ENCODE data around the gene SREK1IP1. TPM values are rescaled to one million over a fixed set of nuclear protein-coding genes. Genes with fewer than 3 reads are reported as not detected.

Gene SREK1IP1
- total RNA-seq, 1 experiment from 2014 or later, result 29.4 TPM

DNA sequence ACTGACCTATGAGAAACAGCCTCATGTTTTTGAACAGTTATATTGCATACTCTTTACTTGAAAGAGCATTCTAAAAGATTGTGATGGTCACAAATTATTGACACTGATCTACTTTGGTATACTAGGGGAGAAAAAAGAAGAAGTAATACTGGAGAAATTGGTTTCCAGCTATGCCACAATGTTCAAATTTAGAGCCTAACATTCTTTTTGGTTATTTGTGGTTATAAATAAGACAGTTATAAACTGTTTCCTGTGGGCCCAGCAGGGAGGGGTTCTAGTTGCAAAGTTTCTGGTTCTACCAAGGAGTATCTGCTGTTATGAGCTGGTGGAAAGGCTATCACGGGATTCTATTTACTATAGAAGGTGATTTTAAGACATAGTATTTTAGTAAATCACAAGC is 5.0 kb upstream of the SREK1IP1 start:
- H3K79me2 ChIP-seq (ENCODE audit: low read length), result peaks cover 79% of the 10 kb centered on the region
- H3K9me3 ChIP-seq (ENCODE audit: low read length), result no peaks in the 10 kb centered on the region
- no peaks in the 10 kb centered on the region for H4K20me1 ChIP-seq (ENCODE audit: insufficient read depth, low read depth, low read length)
- H3K9ac ChIP-seq (ENCODE audit: low read length), result no peak overlapping the region
- peak overlapping the region; percentile 6; the same call in 1 of the 2 replicates for H3K27ac ChIP-seq (ENCODE audit: low read length)
- peak overlapping the region; percentile 11 for H3K4me2 ChIP-seq (ENCODE audit: low read depth, low read length, poor library complexity, severe bottlenecking)
- H3K4me3 ChIP-seq (ENCODE audit: low read length), result no peak overlapping the region
- H3K9me2 ChIP-seq (replicated peaks; ENCODE audit: insufficient read depth, low read length), result no peaks in the 10 kb centered on the region
- H3K36me3 ChIP-seq (ENCODE audit: insufficient read depth, low read length), result peaks cover 27% of the 10 kb centered on the region
- H3K4me1 ChIP-seq (ENCODE audit: low read length), result peaks cover 39% of the 10 kb centered on the region
- no peak for DNase-seq
- no peak overlapping the region for H2AFZ ChIP-seq (ENCODE audit: low read length)
- H3K27me3 ChIP-seq (ENCODE audit: low read length), result no peaks in the 10 kb centered on the region

DNA sequence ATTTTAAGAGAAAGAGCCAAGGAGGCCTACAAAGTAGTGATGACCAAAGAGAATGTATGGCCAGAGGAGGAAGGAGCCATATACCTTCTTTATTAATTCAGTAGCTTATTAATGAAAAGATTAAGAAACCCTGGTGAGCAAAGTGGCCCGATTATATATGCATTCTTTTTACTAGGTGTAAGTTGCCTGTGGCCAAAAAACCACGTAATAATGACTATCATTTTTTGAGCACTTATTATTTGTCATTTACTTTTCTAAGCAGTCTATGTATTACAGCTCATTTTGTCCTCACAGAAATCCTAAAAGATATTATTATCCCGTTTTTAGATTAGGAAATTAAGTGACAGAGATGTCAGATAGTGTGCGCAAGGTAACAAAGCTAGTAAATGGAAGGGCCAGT is 3.2 kb upstream of the SREK1IP1 start:
- Histone ChIP-seq H3K9ac (ENCODE audit: low read length) (no peak overlapping the region), H3K36me3 (ENCODE audit: insufficient read depth, low read length) (peaks cover 12% of the 10 kb centered on the region), H3K79me2 (ENCODE audit: low read length) (peaks cover 81% of the 10 kb centered on the region), H2AFZ (ENCODE audit: low read length) (no peak overlapping the region), H3K4me2 (ENCODE audit: low read depth, low read length, poor library complexity, severe bottlenecking) (no peak overlapping the region), H3K4me1 (ENCODE audit: low read length) (peaks cover 46% of the 10 kb centered on the region), H3K27me3 (ENCODE audit: low read length) (no peaks in the 10 kb centered on the region), H4K20me1 (ENCODE audit: insufficient read depth, low read depth, low read length) (no peaks in the 10 kb centered on the region), H3K9me2 (replicated peaks; ENCODE audit: insufficient read depth, low read length) (no peaks in the 10 kb centered on the region), H3K9me3 (ENCODE audit: low read length) (no peaks in the 10 kb centered on the region), H3K4me3 (ENCODE audit: low read length) (no peak overlapping the region), H3K27ac (ENCODE audit: low read length) (no peak overlapping the region)
- DNase-seq, result no peak

DNA sequence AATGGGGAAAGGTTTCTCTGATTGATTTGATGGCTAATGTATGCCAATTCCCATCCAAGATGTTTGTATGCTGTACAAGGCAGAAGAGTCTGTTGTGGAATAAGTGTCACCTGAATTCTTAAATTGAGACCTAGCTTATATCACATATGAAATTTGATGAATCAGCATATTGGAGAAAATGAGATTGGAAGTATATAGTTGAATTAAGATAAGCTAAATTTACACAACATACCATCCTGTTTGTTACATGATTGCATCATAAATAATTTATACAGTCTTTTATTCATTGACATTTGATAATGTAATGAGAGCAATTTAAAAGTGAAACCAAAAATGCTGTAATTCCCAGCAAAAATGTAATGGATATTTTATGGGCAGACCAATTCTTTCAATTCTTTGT is 1.4 kb upstream of the SREK1IP1 start:
- peaks cover 93% of the 10 kb centered on the region for H3K79me2 ChIP-seq (ENCODE audit: low read length)
- H2AFZ ChIP-seq (ENCODE audit: low read length), result no peak overlapping the region
- DNase-seq, result no peak
- H3K36me3 ChIP-seq (ENCODE audit: insufficient read depth, low read length), result peaks cover 16% of the 10 kb centered on the region; the same call in 1 of the 2 replicates
- H3K9me3 ChIP-seq (ENCODE audit: low read length), result no peaks in the 10 kb centered on the region
- H3K9ac ChIP-seq (ENCODE audit: low read length), result peak overlapping the region; percentile 87
- no peaks in the 10 kb centered on the region for H3K27me3 ChIP-seq (ENCODE audit: low read length)
- peak overlapping the region; percentile 94 for H3K4me2 ChIP-seq (ENCODE audit: low read depth, low read length, poor library complexity, severe bottlenecking)
- H4K20me1 ChIP-seq (ENCODE audit: insufficient read depth, low read depth, low read length), result no peaks in the 10 kb centered on the region
- no peak overlapping the region for H3K27ac ChIP-seq (ENCODE audit: low read length)
- H3K9me2 ChIP-seq (replicated peaks; ENCODE audit: insufficient read depth, low read length), result no peaks in the 10 kb centered on the region
- H3K4me1 ChIP-seq (ENCODE audit: low read length), result peaks cover 59% of the 10 kb centered on the region
- H3K4me3 ChIP-seq (ENCODE audit: low read length), result peak overlapping the region; percentile 81

DNA sequence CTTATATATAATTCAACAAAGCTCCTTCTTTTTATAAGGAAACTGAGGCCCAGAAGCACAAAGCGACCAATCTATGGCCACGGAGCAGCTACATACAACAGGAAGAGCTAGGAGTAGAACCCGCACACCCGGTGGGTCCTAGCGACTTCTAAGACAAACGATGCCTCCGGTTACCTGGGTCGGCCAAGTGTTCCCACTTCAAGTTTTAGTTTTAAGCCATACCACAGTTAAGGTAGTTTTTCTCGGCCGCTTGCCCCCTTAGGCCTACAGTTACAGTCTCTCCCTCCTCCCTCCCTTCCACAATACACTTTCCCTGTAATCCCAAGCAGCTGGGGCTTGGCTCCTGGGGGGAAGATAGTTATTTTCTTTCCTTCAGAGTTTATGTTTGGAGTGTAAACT is 533 bp downstream of the SREK1IP1 start:
- Histone ChIP-seq H3K4me1 (ENCODE audit: low read length) (peaks cover 49% of the 10 kb centered on the region), H3K9me2 (replicated peaks; ENCODE audit: insufficient read depth, low read length) (no peaks in the 10 kb centered on the region), H3K27ac (ENCODE audit: low read length) (peak overlapping the region; percentile 71), H3K9me3 (ENCODE audit: low read length) (no peaks in the 10 kb centered on the region), H2AFZ (ENCODE audit: low read length) (peak overlapping the region; percentile 38; the same call in 1 of the 2 replicates), H3K79me2 (ENCODE audit: low read length) (peaks cover 94% of the 10 kb centered on the region), H3K36me3 (ENCODE audit: insufficient read depth, low read length) (peaks cover 29% of the 10 kb centered on the region; the same call in 1 of the 2 replicates), H4K20me1 (ENCODE audit: insufficient read depth, low read depth, low read length) (no peaks in the 10 kb centered on the region), H3K4me2 (ENCODE audit: low read depth, low read length, poor library complexity, severe bottlenecking) (peak overlapping the region; percentile 94), H3K9ac (ENCODE audit: low read length) (peak overlapping the region; percentile 87), H3K27me3 (ENCODE audit: low read length) (no peaks in the 10 kb centered on the region), H3K4me3 (ENCODE audit: low read length) (peak overlapping the region; percentile 81)
- DNase-seq, result peak; percentile 78

DNA sequence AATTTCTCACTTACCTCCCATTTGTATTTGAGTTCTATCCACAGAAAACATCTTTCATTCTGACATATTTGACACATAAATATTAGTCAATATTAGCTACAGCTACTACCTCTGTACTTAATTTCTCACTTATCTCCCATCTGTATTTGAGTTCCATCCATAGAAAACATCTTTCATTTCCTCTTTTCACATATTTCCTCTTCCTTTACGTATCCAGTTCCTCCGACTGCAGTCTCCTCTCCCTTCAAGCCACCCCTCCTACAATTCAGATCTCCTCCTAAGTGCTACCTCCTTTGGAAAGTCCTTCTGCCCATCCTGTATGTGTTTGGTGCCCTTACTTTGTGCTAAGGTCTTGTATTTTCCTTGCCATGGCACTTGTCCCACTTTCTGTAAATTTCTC is 1.6 kb downstream of the SREK1IP1 start:
- peak overlapping the region; percentile 81 for H3K4me3 ChIP-seq (ENCODE audit: low read length)
- H3K4me1 ChIP-seq (ENCODE audit: low read length), result peaks cover 46% of the 10 kb centered on the region
- no peaks in the 10 kb centered on the region for H3K9me3 ChIP-seq (ENCODE audit: low read length)
- no peak overlapping the region for H2AFZ ChIP-seq (ENCODE audit: low read length)
- H3K27me3 ChIP-seq (ENCODE audit: low read length), result no peaks in the 10 kb centered on the region
- peak; percentile 48 for DNase-seq
- H3K9ac ChIP-seq (ENCODE audit: low read length), result peak overlapping the region; percentile 87
- peak overlapping the region; percentile 94 for H3K4me2 ChIP-seq (ENCODE audit: low read depth, low read length, poor library complexity, severe bottlenecking)
- H3K79me2 ChIP-seq (ENCODE audit: low read length), result peaks cover 95% of the 10 kb centered on the region
- no peaks in the 10 kb centered on the region for H4K20me1 ChIP-seq (ENCODE audit: insufficient read depth, low read depth, low read length)
- H3K27ac ChIP-seq (ENCODE audit: low read length), result peak overlapping the region; percentile 71; the same call in 1 of the 2 replicates
- H3K9me2 ChIP-seq (replicated peaks; ENCODE audit: insufficient read depth, low read length), result no peaks in the 10 kb centered on the region
- peaks cover 29% of the 10 kb centered on the region; the same call in 1 of the 2 replicates for H3K36me3 ChIP-seq (ENCODE audit: insufficient read depth, low read length)

DNA sequence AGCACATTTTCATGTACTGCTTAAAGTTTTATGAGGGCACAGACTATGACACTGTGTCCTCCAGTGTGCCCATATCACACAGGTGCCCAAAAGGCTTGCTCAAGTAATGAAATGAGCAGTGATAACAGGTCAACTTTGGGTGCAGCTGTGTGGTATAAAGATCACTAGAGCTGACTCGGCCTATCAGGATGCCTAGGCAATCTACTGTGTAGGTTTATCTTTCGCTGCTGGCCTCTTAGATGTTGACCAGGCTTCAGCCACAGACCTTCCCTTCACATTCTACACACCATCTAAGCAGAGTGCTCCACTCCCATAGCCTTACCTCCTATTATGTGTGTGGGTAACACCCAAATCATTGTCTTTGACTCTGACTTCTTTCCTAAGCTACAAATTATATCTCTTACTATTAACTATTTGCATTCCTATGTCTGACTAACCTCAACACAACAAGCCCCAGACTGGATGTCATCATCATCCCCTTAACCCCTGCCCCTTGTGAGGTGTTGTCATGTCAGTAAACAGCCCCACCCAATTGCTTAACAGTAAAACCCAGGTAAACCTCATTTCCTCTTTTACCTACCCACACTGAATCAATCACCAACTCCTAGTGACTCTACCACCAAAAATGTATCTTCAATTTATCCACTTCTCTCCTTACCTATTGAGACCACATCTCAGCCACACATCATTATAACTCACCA is 2.5 kb downstream of the SREK1IP1 start:
- peaks cover 95% of the 10 kb centered on the region for H3K79me2 ChIP-seq (ENCODE audit: low read length)

DNA sequence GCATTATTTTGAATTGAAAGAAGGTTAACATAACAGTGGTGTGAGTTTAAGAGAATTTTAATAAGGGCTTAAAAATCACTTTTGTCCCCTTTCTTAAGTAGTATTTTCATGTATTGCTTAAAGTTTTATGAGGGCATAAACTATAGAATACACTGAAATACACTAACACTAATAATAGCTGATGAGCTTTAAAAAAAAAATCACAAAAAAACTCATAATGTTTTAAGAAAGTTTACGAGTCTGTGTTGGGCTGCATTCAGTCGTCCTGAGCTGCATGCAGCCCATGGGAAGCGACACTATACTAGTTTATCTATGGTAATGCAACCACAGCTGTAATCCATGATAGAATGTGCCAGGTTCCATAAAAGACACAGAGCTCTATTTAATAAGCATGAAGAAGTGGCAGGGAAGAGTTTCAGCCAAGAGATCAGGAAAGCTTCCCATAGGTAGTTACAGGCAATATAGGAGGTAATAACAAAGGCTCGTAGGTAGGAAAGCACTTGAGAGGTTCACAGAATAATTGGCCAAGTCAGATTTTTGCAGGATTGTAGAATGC is 4.5 kb downstream of the SREK1IP1 start:
- H3K9me2 ChIP-seq (replicated peaks; ENCODE audit: insufficient read depth, low read length), result no peaks in the 10 kb centered on the region
- H3K79me2 ChIP-seq (ENCODE audit: low read length), result peaks cover 95% of the 10 kb centered on the region
- H2AFZ ChIP-seq (ENCODE audit: low read length), result no peak overlapping the region
- no peak overlapping the region for H3K9ac ChIP-seq (ENCODE audit: low read length)
- no peaks in the 10 kb centered on the region for H4K20me1 ChIP-seq (ENCODE audit: insufficient read depth, low read depth, low read length)
- no peak overlapping the region for H3K4me3 ChIP-seq (ENCODE audit: low read length)
- H3K4me2 ChIP-seq (ENCODE audit: low read depth, low read length, poor library complexity, severe bottlenecking), result no peak overlapping the region
- H3K36me3 ChIP-seq (ENCODE audit: insufficient read depth, low read length), result peaks cover 39% of the 10 kb centered on the region; the same call in 1 of the 2 replicates
- H3K27me3 ChIP-seq (ENCODE audit: low read length), result no peaks in the 10 kb centered on the region
- peaks cover 20% of the 10 kb centered on the region for H3K4me1 ChIP-seq (ENCODE audit: low read length)
- DNase-seq, result no peak
- no peaks in the 10 kb centered on the region for H3K9me3 ChIP-seq (ENCODE audit: low read length)
- no peak overlapping the region for H3K27ac ChIP-seq (ENCODE audit: low read length)

More for the DNA sequence above, 2.5 kb downstream of the SREK1IP1 start:
- Histone ChIP-seq H3K4me2 (ENCODE audit: low read depth, low read length, poor library complexity, severe bottlenecking) (peak overlapping the region; percentile 94), H3K27me3 (ENCODE audit: low read length) (no peaks in the 10 kb centered on the region), H3K4me3 (ENCODE audit: low read length) (peak overlapping the region; percentile 81; the same call in 1 of the 2 replicates), H3K36me3 (ENCODE audit: insufficient read depth, low read length) (peaks cover 29% of the 10 kb centered on the region; the same call in 1 of the 2 replicates), H3K27ac (ENCODE audit: low read length) (no peak overlapping the region), H4K20me1 (ENCODE audit: insufficient read depth, low read depth, low read length) (no peaks in the 10 kb centered on the region), H3K4me1 (ENCODE audit: low read length) (peaks cover 36% of the 10 kb centered on the region), H3K9ac (ENCODE audit: low read length) (no peak overlapping the region), H3K9me2 (replicated peaks; ENCODE audit: insufficient read depth, low read length) (no peaks in the 10 kb centered on the region), H3K9me3 (ENCODE audit: low read length) (no peaks in the 10 kb centered on the region), H2AFZ (ENCODE audit: low read length) (no peak overlapping the region)
- DNase-seq, result no peak

DNA sequence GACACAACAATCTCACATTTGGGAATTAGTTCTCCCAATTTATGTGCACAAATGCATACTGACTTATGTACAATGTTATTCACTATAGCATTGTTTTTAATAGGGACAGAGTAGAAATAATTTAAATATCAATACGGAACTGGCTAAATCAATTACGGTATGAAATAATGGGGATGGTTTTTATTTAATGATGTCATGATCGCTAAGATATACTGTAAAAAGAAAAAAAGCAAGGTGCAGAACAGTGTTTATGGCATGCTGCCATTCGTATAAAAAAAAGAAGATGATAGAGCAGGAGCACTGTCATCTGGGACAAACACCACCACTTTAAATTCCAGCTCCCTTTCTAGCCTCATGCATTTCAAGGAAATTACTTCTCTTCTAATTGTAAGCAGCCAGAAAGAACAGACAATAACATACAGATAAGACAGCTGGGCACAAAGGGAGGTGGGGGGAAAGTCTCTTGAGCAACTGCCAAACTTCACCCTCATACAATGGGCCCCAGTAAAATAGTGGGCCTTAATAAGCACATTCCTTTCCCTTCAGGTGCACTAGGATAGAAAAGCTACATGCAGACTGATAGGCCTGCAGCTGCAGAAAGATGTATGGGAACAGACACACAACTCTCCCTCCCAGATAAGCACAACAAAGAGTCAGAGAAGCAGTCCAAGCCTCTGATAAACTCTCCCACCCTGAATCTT is 8.4 kb downstream of the SREK1IP1 start:
- H3K27me3 ChIP-seq (ENCODE audit: low read length), result no peaks in the 10 kb centered on the region
- no peak overlapping the region for H3K4me3 ChIP-seq (ENCODE audit: low read length)
- no peaks in the 10 kb centered on the region for H4K20me1 ChIP-seq (ENCODE audit: insufficient read depth, low read depth, low read length)
- no peak overlapping the region for H3K27ac ChIP-seq (ENCODE audit: low read length)
- no peak overlapping the region for H3K9ac ChIP-seq (ENCODE audit: low read length)
- DNase-seq, result no peak
- no peaks in the 10 kb centered on the region for H3K4me1 ChIP-seq (ENCODE audit: low read length)
- no peaks in the 10 kb centered on the region for H3K9me3 ChIP-seq (ENCODE audit: low read length)
- H3K4me2 ChIP-seq (ENCODE audit: low read depth, low read length, poor library complexity, severe bottlenecking), result no peak overlapping the region
- peaks cover 35% of the 10 kb centered on the region for H3K36me3 ChIP-seq (ENCODE audit: insufficient read depth, low read length)
- H2AFZ ChIP-seq (ENCODE audit: low read length), result no peak overlapping the region
- H3K9me2 ChIP-seq (replicated peaks; ENCODE audit: insufficient read depth, low read length), result no peaks in the 10 kb centered on the region
- peaks cover 96% of the 10 kb centered on the region for H3K79me2 ChIP-seq (ENCODE audit: low read length)
